Fibroblast of pulmonary artery (primary cell): ENCODE measurements around the gene EPHA2.

ENCODE experiments used
- DNase-seq: peaks from one replicate; pipeline ENCODE4 v3.0.0-alpha.2; 2010; ENCODE audit warnings: low read depth
- H3K4me3 ChIP-seq: replicated peaks from 2 replicates; pipeline ENCODE4 v1.5.1; 2011; ENCODE audit warnings: low read depth, mild to moderate bottlenecking, control low read depth, low read length, moderate library complexity
- CTCF ChIP-seq: IDR thresholded peaks from 2 replicates; pipeline ENCODE4 v1.5.1; 2011; ENCODE audit warnings: mild to moderate bottlenecking, control low read depth, low read length, inconsistent platforms; ENCODE audit errors: missing control alignments

Gene EPHA2

GRCh38 chr1:16128338-16128741 is 27.5 kb downstream of the EPHA2 start:
- H3K4me3 ChIP-seq: no peak overlapping the region
- DNase-seq: no peak
- no peak for TF ChIP-seq CTCF

GRCh38 chr1:16127676-16128337 is 28.1 kb downstream of the EPHA2 start:
- DNase-seq: no peak
- H3K4me3 ChIP-seq: no peak overlapping the region
- no peak for TF ChIP-seq CTCF

GRCh38 chr1:16126743-16127515 is 28.9 kb downstream of the EPHA2 start:
- TF ChIP-seq CTCF: no peak
- H3K4me3 ChIP-seq: no peak overlapping the region

GRCh38 chr1:16126160-16126559 is 29.7 kb downstream of the EPHA2 start:
- no peak for TF ChIP-seq CTCF
- DNase-seq: no peak
- no peak overlapping the region for H3K4me3 ChIP-seq

More at GRCh38 chr1:16126743-16127515, 28.9 kb downstream of the EPHA2 start:
- no peak for DNase-seq

- no peak for DNase-seq
- no peak overlapping the region for H3K4me3 ChIP-seq
- TF ChIP-seq CTCF: no peak
Measured at GRCh38 chr1:16125483-16125882, 30.4 kb downstream of the EPHA2 start.

- DNase-seq: no peak
- H3K4me3 ChIP-seq: no peak overlapping the region
- no peak for TF ChIP-seq CTCF
Measured at GRCh38 chr1:16125088-16125470, 30.8 kb downstream of the EPHA2 start.
